MCF 10A (cell line): Measurements from ENCODE around the gene ADAMTSL4. TPM values are rescaled to one million over a fixed set of nuclear protein-coding genes. Genes with fewer than 3 reads are reported as not detected.

ENCODE experiments used
- BruUV-seq: library from RNA; stranded (reverse); fragments of 400-500 nt; replicated peaks from 2 replicates; lab custom pipeline; 2021; lab: Mats Ljungman, UMichigan
- CTCF ChIA-PET: fragments of 300-600 bp; sonication (Branson Sonifier 250); formaldehyde crosslinking; extraction: SDS; loops from one replicate; lab custom pipeline; 2021; ENCODE audit warnings: antibody characterized with exemption, inconsistent platforms; lab: Yijun Ruan, JAX
- POLR2A ChIA-PET: fragments of 300-600, 350-650 bp; sonication (Branson Sonifier 250); formaldehyde crosslinking; extraction: SDS; loops from one replicate; lab custom pipeline; 2020; ENCODE audit warnings: antibody characterized with exemption, inconsistent platforms; lab: Yijun Ruan, JAX
- DNase-seq: peaks from one replicate; pipeline ENCODE4 v3.0.0-alpha.2; 2018; ENCODE audit not compliant: unreplicated experiment
- H3K27ac Mint-ChIP-seq: one replicate; pipeline ENCODE4 v1.8.0; 2022; ENCODE audit warnings: mild to moderate bottlenecking, low read depth, mixed read lengths; ENCODE audit not compliant: unreplicated experiment
- H3K27me3 Mint-ChIP-seq: one replicate; pipeline ENCODE4 v1.8.0; 2022; ENCODE audit warnings: mixed read lengths; ENCODE audit not compliant: insufficient read depth, unreplicated experiment
- H3K36me3 Mint-ChIP-seq: one replicate; pipeline ENCODE4 v1.8.0; 2022; ENCODE audit warnings: mild to moderate bottlenecking, moderate library complexity, mixed read lengths; ENCODE audit not compliant: insufficient read depth, unreplicated experiment
- H3K4me1 Mint-ChIP-seq: one replicate; pipeline ENCODE4 v1.8.0; 2022; ENCODE audit warnings: mixed read lengths; ENCODE audit not compliant: insufficient read depth, unreplicated experiment
- H3K4me3 Mint-ChIP-seq: one replicate; pipeline ENCODE4 v1.8.0; 2022; ENCODE audit warnings: mild to moderate bottlenecking, moderate library complexity, mixed read lengths; ENCODE audit not compliant: unreplicated experiment
- H3K9me3 Mint-ChIP-seq: one replicate; pipeline ENCODE4 v1.8.0; 2022; ENCODE audit warnings: mixed read lengths; ENCODE audit not compliant: unreplicated experiment
- CTCF ChIP-seq: fragments of 200-600 bp; IDR thresholded peaks from one replicate; pipeline ENCODE4 v1.8.0; 2022; ENCODE audit warnings: antibody characterized with exemption, mild to moderate bottlenecking; ENCODE audit not compliant: unreplicated experiment
- intact Hi-C: fragments of 100-400 bp; cut with micrococcal nuclease; formaldehyde crosslinking; loops from 2 replicates; pipeline ENCODE4 v1.14.1; 2022
- total RNA-seq: library from RNA; stranded (reverse); gene quantifications from 2 replicates; pipeline ENCODE4 v1.2.3, GENCODE V29; 2022

Gene ADAMTSL4
- total RNA-seq, 1 experiment from 2014 or later = 9.6 TPM

GRCh38 chr1:150558303-150558704, 9.1 kb downstream of the ADAMTSL4 start:
- H3K4me1 Mint-ChIP-seq = peaks cover 36% of the 10 kb centered on the region
- no peaks in the 10 kb centered on the region for H3K9me3 Mint-ChIP-seq
- no peak overlapping the region for H3K4me3 Mint-ChIP-seq
- POLR2A ChIA-PET = interaction anchor here (0.6 to 27.7 kb wide), 4 partner anchors 0 to 277 kb away, joined by 3 to 1801 read pairs (median 902); partner anchors contain the start of genes ADAMTSL4 and MCL1
- intact Hi-C loops = no loop called here
- CTCF ChIA-PET = interaction anchor here (0.5 to 9.8 kb wide), 15 partner anchors 8 to 422 kb away, joined by 3 to 245 read pairs (median 4); partner anchors contain the start of genes ADAMTSL4 and MCL1
- BruUV-seq = no TSS peak
- H3K27ac Mint-ChIP-seq = no peak overlapping the region
- no peak for TF ChIP-seq CTCF
- peaks cover 65% of the 10 kb centered on the region for H3K36me3 Mint-ChIP-seq
- no peaks in the 10 kb centered on the region for H3K27me3 Mint-ChIP-seq
- DNase-seq = no peak

- BruUV-seq = no TSS peak
- POLR2A ChIA-PET = interaction anchor here (0.5 to 27.7 kb wide), 9 partner anchors 0 to 278 kb away, joined by 3 to 1801 read pairs (median 17); partner anchors contain the start of genes ADAMTSL4, ENSA, GOLPH3L and MCL1
Observed at GRCh38 chr1:150558761-150559655, 9.8 kb downstream of the ADAMTSL4 start.

GRCh38 chr1:150559656-150560010, 10.4 kb downstream of the ADAMTSL4 start:
- BruUV-seq = no TSS peak
- H3K36me3 Mint-ChIP-seq = peaks cover 54% of the 10 kb centered on the region
- no peaks in the 10 kb centered on the region for H3K27me3 Mint-ChIP-seq
- peaks cover 47% of the 10 kb centered on the region for H3K4me1 Mint-ChIP-seq
- intact Hi-C loops = loop anchor here (1.0 to 5.0 kb wide), 9 partner anchors 43 to 503 kb away; partner anchors contain the start of genes CA14, GOLPH3L, MINDY1 and MLLT11
- CTCF ChIA-PET = interaction anchor here (0.6 to 9.8 kb wide), 31 partner anchors 8 to 446 kb away, joined by 3 to 245 read pairs (median 5); partner anchors contain the start of genes ADAMTSL4, CIART, CTSK and ECM1
- H3K9me3 Mint-ChIP-seq = no peaks in the 10 kb centered on the region
- TF ChIP-seq CTCF = no peak
- POLR2A ChIA-PET = interaction anchor here (0.9 to 27.7 kb wide), 7 partner anchors 1 to 304 kb away, joined by 3 to 1801 read pairs (median 47); partner anchors contain the start of genes ADAMTSL4, ENSA, GOLPH3L and MCL1
- peak overlapping the region; percentile 99 for H3K27ac Mint-ChIP-seq
- no peak for DNase-seq
- H3K4me3 Mint-ChIP-seq = peak overlapping the region; percentile 74

More at GRCh38 chr1:150558761-150559655, 9.8 kb downstream of the ADAMTSL4 start:
- Mint-ChIP-seq H3K4me1 (peaks cover 43% of the 10 kb centered on the region), H3K27me3 (no peaks in the 10 kb centered on the region), H3K27ac (no peak overlapping the region), H3K9me3 (no peaks in the 10 kb centered on the region), H3K36me3 (peaks cover 60% of the 10 kb centered on the region), H3K4me3 (no peak overlapping the region)
- intact Hi-C loops = no loop called here
- CTCF ChIA-PET = interaction anchor here (0.6 to 9.8 kb wide), 30 partner anchors 9 to 436 kb away, joined by 3 to 245 read pairs (median 4); partner anchors contain the start of genes ADAMTSL4, CIART, CTSK and ECM1
- no peak for DNase-seq
- no peak for TF ChIP-seq CTCF
